Esophagus squamous epithelium (tissue), 5 donors: Measurements from ENCODE around the gene ANO6. TPM values are rescaled to one million over a fixed set of nuclear protein-coding genes. Genes with fewer than 3 reads are reported as not detected.

ENCODE experiments used
- DNase-seq: peaks from one replicate; lab custom pipeline; 2025; lab: John Stamatoyannopoulos, UW
- H3K27ac ChIP-seq, 4 donors: fragments of 200-600 bp; sonication (generic); one replicate each; pipeline ENCODE4 v1.5.1; 2016 to 2019; ENCODE audit warnings: mild to moderate bottlenecking in 1 of 4
- H3K27me3 ChIP-seq, 4 donors: fragments of 200-600 bp; sonication (generic); 1 replicate in 3 of 4; 2 replicates in 1 of 4; pipeline versions ENCODE4 v1.5.1 to v1.6.0; 2017 to 2021; ENCODE audit warnings: antibody characterized with exemption in 1 of 4
- H3K36me3 ChIP-seq, 3 donors: fragments of 200-600 bp; sonication (generic); one replicate each; pipeline ENCODE4 v1.5.1; 2016 to 2019
- H3K4me1 ChIP-seq, 3 donors: fragments of 200-600 bp; sonication (generic); one replicate each; pipeline ENCODE4 v1.5.1; 2017 to 2019
- H3K4me3 ChIP-seq, 4 donors: fragments of 200-600 bp; sonication (generic); 1 replicate in 3 of 4; 2 replicates in 1 of 4; pipeline ENCODE4 v1.5.1; 2016 to 2019; ENCODE audit warnings: mild to moderate bottlenecking in 2 of 4, moderate library complexity in 1 of 4
- H3K9me3 ChIP-seq, 3 donors: fragments of 200-600 bp; sonication (generic); one replicate each; pipeline ENCODE4 v1.5.1; 2016 to 2019
- CTCF ChIP-seq, 6 experiments: fragments of 450-650 bp in 4 of 6; fragments of 200-600 bp in 2 of 6; sonication (generic) in 2 of 6; IDR thresholded peaks; one replicate each; pipeline ENCODE4 v1.5.1; 2016 to 2019; ENCODE audit warnings: antibody characterized with exemption in 6 of 6, mild to moderate bottlenecking in 4 of 6, moderate library complexity in 4 of 6
- POLR2A ChIP-seq, 4 donors: fragments of 450-650 bp; IDR thresholded peaks; one replicate each; pipeline ENCODE4 v1.6.1; 2017; ENCODE audit warnings: antibody characterized with exemption in 4 of 4, mild to moderate bottlenecking in 4 of 4, moderate library complexity in 3 of 4
- WGBS, 2 donors: methylation state at CpG; one replicate each; pipeline ENCODE4 v1.1.5; 2018; 5-methylcytosine and 5-hydroxymethylcytosine counted together
- intact Hi-C: fragments of 100-400 bp; cut with DNase I; formaldehyde crosslinking; loops from one replicate; pipeline ENCODE4 v1.15.0; 2022
- total RNA-seq, 4 donors: library from RNA; depleted of rRNA; stranded (reverse); fragments of >200 nt; gene quantifications; one replicate each; pipeline ENCODE4 v1.1.0, GENCODE V29; 2016
- donor health status: DM: yes; HTN: yes; CAD: no.

ANO6 gene
- total RNA-seq, 4 donors from 2014 or later = 13.0 to 40.8 (median 25.1) TPM

GRCh38 chr12:45406988-45407850, 191.3 kb downstream of the ANO6 start:
- TF ChIP-seq POLR2A (IDR thresholded peaks at IDR 0.05) = no peak
- TF ChIP-seq CTCF (IDR thresholded peaks at IDR 0.05) = no peak
- DNase-seq = no peak
- H3K36me3 ChIP-seq = peaks cover 1 to 86% (median 15%) of the 10 kb centered on the region in 3 donors
- intact Hi-C loops = no loop called here
- H3K27me3 ChIP-seq = no peaks in the 10 kb centered on the region
- peaks cover 0 to 7% (median 0%) of the 10 kb centered on the region in 3 donors for H3K4me1 ChIP-seq
- no peak overlapping the region for H3K4me3 ChIP-seq
- H3K9me3 ChIP-seq = no peaks in the 10 kb centered on the region
- H3K27ac ChIP-seq = no peak overlapping the region
- WGBS, 2 donors = 57 to 60% methylated on average over 10 of the region's 10 CpGs

GRCh38 chr12:45407981-45408728, 192.3 kb downstream of the ANO6 start:
- intact Hi-C loops = no loop called here
- Histone ChIP-seq H3K27ac (no peak overlapping the region), H3K36me3 (peaks cover 6 to 86% (median 13%) of the 10 kb centered on the region in 3 donors), H3K9me3 (no peaks in the 10 kb centered on the region), H3K4me1 (peaks cover 0 to 7% (median 0%) of the 10 kb centered on the region in 3 donors), H3K4me3 (no peak overlapping the region), H3K27me3 (no peaks in the 10 kb centered on the region)
- 79 to 80% methylated on average over 10 of the region's 10 CpGs for WGBS, 2 donors
- no peak for DNase-seq
- TF ChIP-seq POLR2A (IDR thresholded peaks at IDR 0.05) = no peak
- TF ChIP-seq CTCF (IDR thresholded peaks at IDR 0.05) = no peak

- Histone ChIP-seq H3K9me3 (no peaks in the 10 kb centered on the region), H3K4me3 (no peak overlapping the region), H3K4me1 (peaks cover 0 to 7% (median 0%) of the 10 kb centered on the region in 3 donors), H3K27ac (no peak overlapping the region), H3K36me3 (peaks cover 6 to 86% (median 9%) of the 10 kb centered on the region in 3 donors), H3K27me3 (no peaks in the 10 kb centered on the region)
- 87 to 90% methylated on average over 2 of the region's 2 CpGs for WGBS, 2 donors
- no peak for DNase-seq
- intact Hi-C loops = no loop called here
- no peak for TF ChIP-seq POLR2A (IDR thresholded peaks at IDR 0.05)
- TF ChIP-seq CTCF (IDR thresholded peaks at IDR 0.05) = no peak
Measured at GRCh38 chr12:45408729-45409114, 192.8 kb downstream of the ANO6 start.

GRCh38 chr12:45409966-45410365, 194.1 kb downstream of the ANO6 start:
- WGBS, 2 donors = 64 to 76% methylated on average over 6 to 7 of the region's 7 CpGs
- DNase-seq = no peak
- no peak for TF ChIP-seq POLR2A (IDR thresholded peaks at IDR 0.05)
- no peak for TF ChIP-seq CTCF (IDR thresholded peaks at IDR 0.05)
- intact Hi-C loops = no loop called here
- Histone ChIP-seq H3K36me3 (peaks cover 6 to 74% (median 9%) of the 10 kb centered on the region in 3 donors), H3K4me1 (peaks cover 0 to 7% (median 0%) of the 10 kb centered on the region in 3 donors), H3K27ac (no peak overlapping the region), H3K9me3 (no peaks in the 10 kb centered on the region), H3K27me3 (no peaks in the 10 kb centered on the region), H3K4me3 (no peak overlapping the region)

DNA sequence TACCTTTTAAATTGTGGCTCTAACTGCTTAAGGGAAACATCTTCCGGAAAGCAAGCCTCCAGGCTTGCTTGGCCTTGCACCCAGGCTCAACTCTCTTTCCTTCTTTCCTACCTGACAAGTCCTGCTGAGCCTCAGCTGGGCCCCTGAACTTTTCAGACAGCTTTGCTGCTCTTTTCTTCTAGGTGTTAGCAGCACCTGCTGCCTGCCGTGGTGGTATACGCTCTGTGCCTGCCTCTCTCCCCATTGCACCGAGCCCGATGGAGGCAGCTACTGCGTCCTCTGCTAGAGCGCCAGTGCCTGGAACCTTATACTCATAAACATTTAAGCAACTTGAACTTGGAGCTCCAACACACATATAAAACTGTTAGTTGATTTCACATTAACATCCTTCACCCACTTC, 195.7 kb downstream of the ANO6 start:
- no peak overlapping the region for H3K4me3 ChIP-seq
- TF ChIP-seq CTCF (IDR thresholded peaks at IDR 0.05) (no peak), POLR2A (IDR thresholded peaks at IDR 0.05) (no peak)

More for the DNA sequence above, 195.7 kb downstream of the ANO6 start:
- no peaks in the 10 kb centered on the region for H3K27me3 ChIP-seq
- intact Hi-C loops = no loop called here
- H3K27ac ChIP-seq = no peak overlapping the region
- H3K9me3 ChIP-seq = no peaks in the 10 kb centered on the region
- 92 to 100% methylated on average over 6 to 7 of the region's 7 CpGs for whole genome bisulfite sequencing, 2 donors
- H3K4me1 ChIP-seq = peaks cover 0 to 7% (median 0%) of the 10 kb centered on the region in 3 donors
- peaks cover 6 to 76% (median 9%) of the 10 kb centered on the region in 3 donors for H3K36me3 ChIP-seq
- DNase-seq = no peak
